NCI-H1105 (cell line): ENCODE results near the gene CLOCK.

Experiments used
- DNase-seq: peaks from one replicate; lab custom pipeline; 2025; lab: John Stamatoyannopoulos, UW

CLOCK gene

DNA sequence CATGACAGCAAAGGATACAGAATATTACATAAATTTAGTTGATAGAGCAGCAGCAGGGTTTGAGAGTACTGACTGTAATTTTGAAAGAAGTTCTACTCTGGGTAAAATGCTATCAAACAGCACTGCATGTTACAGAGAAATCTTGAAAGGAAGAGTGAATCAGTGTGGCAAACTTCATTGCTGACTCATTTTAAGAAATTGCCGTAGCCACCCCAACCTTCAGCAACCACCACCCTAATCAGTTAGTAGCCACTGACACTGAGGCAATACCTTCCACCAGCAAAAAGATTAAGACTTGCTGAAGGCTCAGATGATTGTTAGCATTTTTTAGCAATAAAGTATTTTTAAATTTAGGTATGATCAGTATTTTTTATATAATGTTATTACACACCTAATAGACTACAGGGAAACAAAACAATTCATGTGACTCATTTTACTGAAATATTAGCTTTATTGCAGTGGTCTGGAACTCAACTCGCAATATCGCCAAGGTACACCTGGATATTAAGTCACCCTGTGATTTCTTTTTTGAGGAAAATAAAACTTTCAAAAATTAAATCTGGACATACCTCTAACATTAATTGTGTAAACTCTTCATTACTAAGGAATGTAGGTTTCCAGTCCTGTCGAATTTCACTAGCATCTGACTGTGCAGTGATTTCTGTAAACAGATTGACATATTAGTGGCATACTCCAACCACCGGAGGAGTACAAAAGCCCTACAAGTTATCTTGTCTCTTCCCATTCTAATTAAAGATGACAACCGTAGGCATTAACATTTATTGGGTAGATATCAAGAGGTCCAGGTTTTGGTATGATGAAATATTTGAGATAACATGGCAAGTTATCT lies 71.1 kb downstream of the CLOCK start:
- DNase-seq: no peak

DNA sequence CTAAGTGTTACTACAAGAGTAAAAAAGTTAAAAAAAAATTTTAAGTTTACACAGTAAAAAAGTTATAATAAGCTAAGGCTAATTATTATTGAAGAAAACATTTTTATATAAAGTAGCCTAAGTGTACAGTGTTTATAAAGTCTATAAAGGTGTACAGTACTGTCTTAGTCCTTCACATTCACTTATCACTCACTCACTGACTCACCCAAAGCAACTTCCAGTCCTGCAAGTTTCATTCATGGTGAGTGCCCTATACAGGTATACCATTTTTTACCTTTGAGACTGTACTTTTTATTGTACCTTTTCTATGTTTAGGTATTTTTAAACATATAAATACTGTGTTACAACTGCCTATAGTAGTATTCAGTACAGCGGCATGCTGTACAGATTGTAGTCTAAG lies 76.7 kb downstream of the CLOCK start:
- DNase-seq: no peak

GRCh38 chr4:55468724-55469123 lies 78.0 kb downstream of the CLOCK start:
- no peak for DNase-seq

DNA sequence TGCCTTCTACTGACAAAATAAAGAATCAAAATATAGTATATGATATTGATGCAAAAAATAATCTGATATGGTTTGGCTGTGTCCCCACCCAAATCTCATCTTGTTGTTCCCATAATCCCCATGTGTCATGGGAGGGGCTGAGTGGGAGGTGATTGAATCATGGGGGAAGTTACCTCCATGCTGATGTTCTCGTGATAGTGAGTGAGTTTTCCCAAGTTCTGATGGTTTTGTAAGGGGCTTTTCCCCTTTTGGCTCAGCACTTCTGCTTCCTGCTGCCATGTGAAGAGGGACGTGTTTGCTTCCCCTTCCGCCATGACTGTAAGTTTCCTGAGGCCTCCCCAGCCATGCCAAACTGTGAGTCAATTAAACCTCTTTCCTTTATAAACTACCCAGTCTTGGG lies 80.7 kb downstream of the CLOCK start:
- no peak for DNase-seq

GRCh38 chr4:55458611-55459010 lies 88.1 kb downstream of the CLOCK start:
- no peak for DNase-seq

DNA sequence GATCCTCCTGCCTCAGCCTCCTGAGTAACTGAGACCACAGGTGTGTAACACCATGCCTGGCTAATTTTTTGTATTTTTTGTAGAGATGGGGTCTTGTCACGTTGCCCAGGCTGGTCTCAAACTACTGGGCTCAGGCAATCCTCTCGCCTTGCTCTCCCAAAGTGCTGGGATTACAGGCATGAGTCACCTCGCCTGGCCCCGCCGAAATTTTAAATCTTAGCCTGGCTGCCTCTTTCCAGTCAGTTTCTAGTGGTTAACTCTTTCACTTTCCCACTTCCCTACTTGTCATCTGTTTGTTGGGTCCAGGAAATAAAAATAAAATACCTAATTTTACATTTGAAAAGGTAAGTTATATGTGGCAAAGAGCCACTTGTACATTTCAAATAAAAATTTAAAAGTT lies 88.5 kb downstream of the CLOCK start:
- no peak for DNase-seq

DNA sequence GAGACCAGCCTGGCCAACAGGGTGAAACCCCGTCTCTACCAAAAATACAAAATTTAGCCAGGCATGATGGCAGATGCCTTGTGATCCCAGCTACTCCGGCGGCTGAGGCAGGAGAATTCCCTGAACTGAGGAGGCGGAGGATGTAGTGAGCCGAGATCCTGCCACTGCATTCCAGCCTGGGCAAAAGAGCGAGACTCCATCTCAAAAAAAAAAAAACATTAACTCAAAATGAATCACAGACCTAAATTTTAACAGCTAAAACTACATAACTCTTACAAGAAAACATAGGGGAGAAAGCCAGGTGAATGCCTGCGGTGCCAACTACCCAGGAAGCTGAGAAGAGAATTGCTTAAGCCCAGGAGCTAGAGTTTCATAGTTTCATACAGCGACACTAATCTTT lies 96.1 kb downstream of the CLOCK start:
- no peak for DNase-seq

DNA sequence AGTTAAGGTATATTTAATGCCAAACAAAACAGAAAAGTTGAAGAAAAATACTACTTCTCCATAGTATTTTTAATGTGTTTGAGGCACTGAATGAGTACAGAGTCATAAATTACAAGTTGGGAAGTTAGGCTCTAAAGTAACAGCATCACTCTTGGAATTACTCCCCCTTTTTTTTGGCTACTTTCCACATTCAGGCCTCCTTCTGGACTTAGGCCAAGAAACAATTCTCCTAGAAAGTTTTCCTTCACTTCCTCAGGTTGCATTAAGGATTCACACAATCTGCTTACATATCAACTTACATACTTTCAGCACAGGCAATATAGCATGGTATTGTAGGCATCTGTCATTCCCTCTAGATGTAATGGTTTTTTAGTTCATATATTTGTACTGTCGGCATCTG lies 98.9 kb downstream of the CLOCK start:
- no peak for DNase-seq

DNA sequence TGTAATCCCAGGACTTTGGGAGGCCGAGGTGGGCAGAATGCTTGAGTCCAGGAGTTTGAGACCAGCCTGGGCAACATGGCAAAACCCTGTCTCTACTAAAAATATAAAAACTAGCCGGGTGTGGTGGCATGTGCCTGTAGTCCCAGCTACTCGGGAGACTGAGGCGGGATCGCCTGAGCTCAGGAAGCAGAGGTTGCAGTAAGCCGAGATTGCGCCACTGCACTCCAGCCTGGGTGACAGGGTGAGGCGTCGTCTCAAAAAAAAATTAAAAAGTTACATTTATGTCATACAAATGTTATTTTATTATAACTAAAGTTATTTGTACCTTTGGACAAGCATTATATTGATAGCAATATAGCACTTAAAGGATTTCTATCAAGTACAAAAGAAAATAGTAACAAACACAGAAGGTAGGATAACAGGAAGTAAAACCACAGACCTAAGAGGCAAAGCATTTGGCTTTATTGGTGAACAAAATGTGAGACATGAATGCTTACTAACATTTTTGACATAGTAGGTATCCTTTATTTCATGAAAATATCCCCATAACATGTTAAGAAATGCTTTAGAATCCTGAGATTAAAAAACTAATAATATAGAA lies 99.5 kb downstream of the CLOCK start:
- no peak for DNase-seq

DNA sequence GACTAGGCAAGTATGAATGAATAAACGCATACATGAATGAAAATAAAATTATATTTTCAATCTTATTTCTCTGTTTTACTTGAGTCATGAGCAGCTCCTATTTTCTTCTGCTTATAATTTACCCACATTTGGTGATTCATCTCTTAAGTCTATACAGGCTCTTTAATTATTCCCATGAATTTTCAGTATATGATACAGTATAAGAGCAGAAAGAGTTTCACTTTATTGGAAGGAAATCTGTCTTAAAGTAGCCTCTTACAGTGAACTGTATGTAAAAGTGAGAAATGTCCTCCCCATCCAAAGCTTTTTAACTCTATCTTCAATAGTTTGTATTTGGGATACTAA lies 100.2 kb downstream of the CLOCK start:
- no peak for DNase-seq

GRCh38 chr4:55445921-55446577 lies 100.7 kb downstream of the CLOCK start:
- DNase-seq: no peak

DNA sequence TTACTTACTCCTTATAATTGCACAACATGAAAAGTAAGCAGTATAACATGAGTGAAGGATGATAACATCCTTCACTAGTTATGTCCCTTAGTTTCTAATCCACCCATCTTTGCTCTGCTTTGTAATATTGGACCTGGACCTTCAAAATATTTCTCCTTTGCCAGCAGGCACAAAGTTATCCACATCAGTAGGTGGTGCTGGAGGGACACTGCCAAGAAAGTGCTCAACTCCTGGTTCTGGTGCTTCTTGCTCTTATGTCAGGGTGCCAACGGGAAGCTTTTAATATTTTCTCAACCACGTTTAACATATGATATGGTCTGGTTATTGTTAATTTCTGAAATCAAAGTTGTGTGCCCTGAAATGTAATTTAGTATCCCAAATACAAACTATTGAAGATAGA lies 101.9 kb downstream of the CLOCK start:
- DNase-seq: peak; percentile 4

DNA sequence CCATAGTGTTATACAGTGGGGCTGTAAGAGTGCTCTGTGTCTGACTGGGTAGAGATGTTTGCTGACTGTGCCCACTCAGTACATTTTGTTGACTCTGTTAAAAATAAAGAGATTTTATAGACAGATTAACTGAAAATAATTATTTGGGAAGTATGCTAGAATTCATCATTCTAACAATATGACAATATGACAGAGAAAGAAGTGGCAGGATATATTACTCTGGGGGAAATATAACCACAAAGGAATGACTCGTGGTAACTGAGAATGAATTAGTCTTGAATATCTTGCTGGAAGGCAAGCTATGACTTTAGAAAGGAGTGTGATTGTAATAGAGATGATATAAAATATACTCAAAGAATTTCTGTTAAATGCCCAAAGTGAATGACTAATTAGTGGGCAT lies 104.2 kb downstream of the CLOCK start:
- DNase-seq: no peak

DNA sequence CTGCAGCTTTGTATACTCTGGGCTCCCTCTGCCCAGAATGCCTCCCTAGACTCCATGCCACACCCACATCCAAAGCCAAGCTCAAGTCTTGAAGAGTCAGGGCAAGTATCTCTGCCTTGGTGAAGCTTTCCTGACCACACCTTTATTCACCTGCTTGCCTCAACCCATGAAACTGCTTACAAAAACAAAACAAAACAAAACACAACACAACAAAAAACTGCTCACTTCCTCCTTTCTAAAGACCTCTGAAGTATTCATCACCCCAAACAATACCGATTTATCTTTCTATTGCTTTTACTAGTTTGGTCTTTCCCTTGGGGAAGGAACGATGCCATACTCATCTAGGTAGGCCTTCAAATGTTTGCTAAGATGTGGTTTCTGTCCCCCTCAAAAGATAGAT lies 105.9 kb downstream of the CLOCK start:
- DNase-seq: no peak

DNA sequence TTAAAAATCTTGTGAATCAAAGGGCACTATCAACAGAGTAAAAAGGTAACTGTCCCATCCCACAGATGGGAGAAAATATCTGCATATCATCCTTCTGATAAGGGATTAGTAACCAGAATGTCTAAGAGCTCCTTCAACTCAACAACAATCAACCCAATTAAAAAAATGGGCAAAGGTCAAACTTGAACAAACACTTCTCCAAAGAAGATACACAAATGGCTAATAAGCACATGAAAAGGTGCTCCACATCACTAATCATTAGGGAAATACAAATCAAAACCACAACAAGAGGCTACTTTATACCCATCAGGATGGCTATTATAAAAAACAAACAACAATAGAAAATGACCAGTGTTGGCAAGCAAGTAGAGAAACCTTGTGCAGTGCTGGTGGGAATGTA lies 107.7 kb downstream of the CLOCK start:
- no peak for DNase-seq

GRCh38 chr4:55438314-55438713 lies 108.4 kb downstream of the CLOCK start:
- no peak for DNase-seq

GRCh38 chr4:55437823-55438222 lies 108.9 kb downstream of the CLOCK start:
- no peak for DNase-seq

DNA sequence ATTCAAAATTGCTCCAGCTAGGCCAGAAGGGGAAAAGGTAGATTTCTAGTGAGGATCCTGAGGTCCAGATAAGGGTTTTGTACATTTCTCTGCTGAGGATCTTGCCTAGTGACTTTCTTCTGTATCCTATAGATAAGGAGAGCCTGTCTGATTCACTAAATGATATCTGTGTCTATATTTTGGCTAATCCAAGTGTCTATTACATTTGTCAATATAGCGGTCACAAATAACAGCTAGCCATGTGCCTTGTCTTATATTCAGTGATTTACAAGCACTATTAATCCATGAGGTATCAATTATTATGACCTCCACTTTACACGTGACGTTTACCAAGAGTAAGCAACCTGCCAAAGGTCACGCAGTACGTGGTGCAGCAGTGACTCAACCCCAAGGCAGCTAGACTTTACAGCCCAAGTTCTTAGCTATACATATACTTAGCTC lies 109.3 kb downstream of the CLOCK start:
- DNase-seq: no peak

GRCh38 chr4:55435141-55435841 lies 111.4 kb downstream of the CLOCK start:
- DNase-seq: no peak

- DNase-seq: no peak
Observed at GRCh38 chr4:55431710-55432336, 114.9 kb downstream of the CLOCK start.

DNA sequence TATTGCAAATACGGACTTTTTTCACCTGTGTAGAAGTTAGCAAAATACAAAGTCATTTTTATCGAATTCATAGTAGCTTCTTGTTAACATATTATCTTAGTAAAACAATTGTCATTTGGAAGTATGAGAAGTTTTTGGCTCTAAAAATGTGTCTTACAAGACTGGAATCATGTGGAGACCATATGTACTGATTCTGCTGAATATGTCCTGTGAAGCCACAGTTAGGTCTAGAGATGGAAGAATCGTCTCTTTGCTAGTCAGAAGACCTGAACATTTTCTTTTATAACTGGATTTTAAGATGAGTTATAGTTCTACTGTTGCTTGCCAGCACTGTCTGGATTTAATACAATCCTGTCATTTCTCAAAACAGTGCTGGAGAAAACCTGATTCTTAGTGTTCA lies 121.9 kb downstream of the CLOCK start:
- no peak for DNase-seq

DNA sequence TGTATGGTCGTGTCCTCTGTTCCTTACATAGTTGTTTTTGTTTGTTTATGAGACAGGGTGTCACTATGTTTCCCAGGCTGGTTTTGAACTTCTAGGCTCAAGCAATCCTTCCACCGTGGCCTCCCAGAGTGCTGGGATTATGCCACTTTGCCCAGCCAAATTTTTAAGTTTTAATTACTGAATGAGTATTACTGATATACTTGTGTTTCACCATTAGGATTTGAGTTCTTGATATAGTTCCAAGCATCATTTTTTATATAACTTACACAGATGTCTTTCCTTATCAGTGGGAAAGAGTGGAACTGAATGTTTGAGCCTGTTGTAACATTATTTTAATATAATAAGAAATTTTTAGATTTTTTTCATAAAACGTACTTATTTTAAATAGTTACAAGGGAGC lies 130.5 kb downstream of the CLOCK start:
- no peak for DNase-seq
